ENCODE results near the gene DNAH10.
A peak's percentile ranks its signal among the peaks of the same experiment; 100 is the strongest.

The DNAH10 gene

DNA sequence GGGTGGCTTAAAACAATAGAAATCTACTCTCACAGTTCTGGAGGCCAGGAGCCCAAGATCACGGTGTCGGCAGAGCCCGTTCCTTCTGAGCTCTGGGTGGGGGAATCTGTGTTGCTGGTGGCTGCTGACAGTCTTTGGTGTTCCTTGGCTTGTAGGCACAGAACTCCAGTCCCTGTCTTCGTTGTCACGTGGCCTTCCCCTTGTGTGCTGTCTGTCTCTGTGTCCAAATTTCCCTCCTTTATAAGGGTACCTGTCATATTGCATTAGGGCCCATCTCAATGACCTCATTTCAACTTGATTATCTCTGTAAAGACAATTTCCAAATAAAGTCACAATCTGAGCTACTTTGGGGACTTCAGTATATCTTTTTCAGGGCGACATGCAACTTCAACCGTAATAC is 128.9 kb downstream of the DNAH10 start:
- TF ChIP-seq, protein P1, sequence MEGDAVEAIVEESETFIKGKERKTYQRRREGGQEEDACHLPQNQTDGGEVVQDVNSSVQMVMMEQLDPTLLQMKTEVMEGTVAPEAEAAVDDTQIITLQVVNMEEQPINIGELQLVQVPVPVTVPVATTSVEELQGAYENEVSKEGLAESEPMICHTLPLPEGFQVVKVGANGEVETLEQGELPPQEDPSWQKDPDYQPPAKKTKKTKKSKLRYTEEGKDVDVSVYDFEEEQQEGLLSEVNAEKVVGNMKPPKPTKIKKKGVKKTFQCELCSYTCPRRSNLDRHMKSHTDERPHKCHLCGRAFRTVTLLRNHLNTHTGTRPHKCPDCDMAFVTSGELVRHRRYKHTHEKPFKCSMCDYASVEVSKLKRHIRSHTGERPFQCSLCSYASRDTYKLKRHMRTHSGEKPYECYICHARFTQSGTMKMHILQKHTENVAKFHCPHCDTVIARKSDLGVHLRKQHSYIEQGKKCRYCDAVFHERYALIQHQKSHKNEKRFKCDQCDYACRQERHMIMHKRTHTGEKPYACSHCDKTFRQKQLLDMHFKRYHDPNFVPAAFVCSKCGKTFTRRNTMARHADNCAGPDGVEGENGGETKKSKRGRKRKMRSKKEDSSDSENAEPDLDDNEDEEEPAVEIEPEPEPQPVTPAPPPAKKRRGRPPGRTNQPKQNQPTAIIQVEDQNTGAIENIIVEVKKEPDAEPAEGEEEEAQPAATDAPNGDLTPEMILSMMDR (conservative IDR thresholded peaks at IDR 0.05; ENCODE audit: low read length): no peak
- no peak for TF ChIP-seq EZH2phosphoT487 (IDR thresholded peaks at IDR 0.05; ENCODE audit: borderline replicate concordance)

DNA sequence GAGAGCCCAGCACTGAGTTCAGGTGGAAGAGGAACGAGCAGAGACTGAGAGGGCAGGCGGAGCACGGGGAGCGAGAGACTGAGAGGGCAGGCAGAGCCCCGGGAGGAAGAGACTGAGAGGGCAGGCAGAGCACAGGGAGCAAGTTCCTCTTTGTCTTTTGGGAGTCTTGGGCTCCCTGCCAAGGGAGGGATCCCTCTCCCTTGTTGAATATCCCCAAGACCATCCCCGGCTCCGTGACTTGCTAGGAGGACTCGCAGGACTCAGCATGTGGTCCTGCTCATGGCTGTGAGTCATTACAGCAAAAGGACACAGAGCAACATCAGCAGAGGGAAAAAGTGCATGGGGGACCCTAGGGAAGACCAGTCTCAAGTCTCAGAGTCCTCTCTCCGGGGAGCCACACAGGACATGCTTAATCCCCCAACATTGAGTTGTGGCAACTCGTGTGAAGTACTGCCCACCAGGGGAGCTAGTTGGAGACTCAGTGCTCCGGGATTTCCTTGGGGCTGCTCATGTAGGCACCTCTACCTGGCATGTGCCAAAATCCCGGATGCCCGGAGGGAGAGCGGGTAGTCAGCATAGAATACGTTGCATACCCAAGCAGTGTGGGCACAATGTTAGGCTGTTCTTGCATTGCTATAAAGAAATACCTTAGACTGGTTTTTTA is 129.5 kb downstream of the DNAH10 start:
- Histone ChIP-seq H3K79me2 (ENCODE audit: insufficient read depth, low read length) (no peaks in the 10 kb centered on the region), H3K9ac (ENCODE audit: low read depth, low read length, poor library complexity, severe bottlenecking) (no peak overlapping the region), H3K4me3 (ENCODE audit: low read length, poor library complexity, severe bottlenecking) (no peak overlapping the region), H3K4me1 (ENCODE audit: insufficient read depth, low read length, poor library complexity, severe bottlenecking) (peaks cover 3% of the 10 kb centered on the region), H3K36me3 (ENCODE audit: insufficient read depth, low read length) (no peaks in the 10 kb centered on the region), H3F3A (ENCODE audit: low read depth) (no peaks in the 10 kb centered on the region), H4K20me1 (ENCODE audit: insufficient read depth, low read length, poor library complexity, severe bottlenecking) (no peaks in the 10 kb centered on the region), H2AFZ (ENCODE audit: low read length) (no peak overlapping the region), H3K27me3 (ENCODE audit: insufficient read depth, low read length, poor library complexity, severe bottlenecking) (no peaks in the 10 kb centered on the region), H3K9me3 (ENCODE audit: insufficient read depth, low read depth, low read length) (no peaks in the 10 kb centered on the region), H3K4me2 (ENCODE audit: low read depth, low read length, poor library complexity, severe bottlenecking) (no peak overlapping the region), H3K9me2 (replicated peaks; ENCODE audit: low read depth, low read length) (no peaks in the 10 kb centered on the region)
- no peak for TF ChIP-seq EZH2phosphoT487 (IDR thresholded peaks at IDR 0.05; ENCODE audit: borderline replicate concordance)
- TF ChIP-seq, protein P1 (conservative IDR thresholded peaks at IDR 0.05; ENCODE audit: low read length): no peak

More for the DNA sequence above, 128.9 kb downstream of the DNAH10 start:
- no peaks in the 10 kb centered on the region for H3F3A ChIP-seq (ENCODE audit: low read depth)
- H3K9me2 ChIP-seq (replicated peaks; ENCODE audit: low read depth, low read length): no peaks in the 10 kb centered on the region
- no peak overlapping the region for H3K4me2 ChIP-seq (ENCODE audit: low read depth, low read length, poor library complexity, severe bottlenecking)
- peak overlapping the region; percentile 81; the same call in 1 of the 2 replicates for H2AFZ ChIP-seq (ENCODE audit: low read length)
- H3K36me3 ChIP-seq (ENCODE audit: insufficient read depth, low read length): no peaks in the 10 kb centered on the region
- peaks cover 3% of the 10 kb centered on the region for H3K4me1 ChIP-seq (ENCODE audit: insufficient read depth, low read length, poor library complexity, severe bottlenecking)
- no peaks in the 10 kb centered on the region for H3K9me3 ChIP-seq (ENCODE audit: insufficient read depth, low read depth, low read length)
- H3K79me2 ChIP-seq (ENCODE audit: insufficient read depth, low read length): no peaks in the 10 kb centered on the region
- H4K20me1 ChIP-seq (ENCODE audit: insufficient read depth, low read length, poor library complexity, severe bottlenecking): no peaks in the 10 kb centered on the region
- no peak overlapping the region for H3K9ac ChIP-seq (ENCODE audit: low read depth, low read length, poor library complexity, severe bottlenecking)
- H3K27me3 ChIP-seq (ENCODE audit: insufficient read depth, low read length, poor library complexity, severe bottlenecking): no peaks in the 10 kb centered on the region
- no peak overlapping the region for H3K4me3 ChIP-seq (ENCODE audit: low read length, poor library complexity, severe bottlenecking)

DNA sequence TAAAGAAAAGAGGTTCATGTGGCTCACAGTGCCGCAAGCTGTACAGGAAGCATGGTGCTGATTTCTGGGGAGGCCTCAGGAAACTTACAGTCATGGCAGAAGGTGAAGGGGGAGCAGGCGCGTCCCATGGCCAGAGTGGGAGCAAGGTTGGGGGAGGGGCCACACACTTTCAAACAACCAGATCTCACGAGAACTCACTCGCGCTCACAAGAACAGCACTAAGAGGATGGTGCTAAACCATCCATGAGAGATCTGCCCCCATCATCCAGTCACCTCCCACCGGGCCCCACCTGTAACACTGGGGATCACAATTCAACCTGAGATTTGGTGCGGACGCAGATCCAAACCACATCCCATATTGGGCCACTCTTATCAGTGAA is 130.1 kb downstream of the DNAH10 start:
- no peaks in the 10 kb centered on the region for H3K36me3 ChIP-seq (ENCODE audit: insufficient read depth, low read length)
- no peaks in the 10 kb centered on the region for H3K9me2 ChIP-seq (replicated peaks; ENCODE audit: low read depth, low read length)
- H3K4me1 ChIP-seq (ENCODE audit: insufficient read depth, low read length, poor library complexity, severe bottlenecking): peaks cover 3% of the 10 kb centered on the region
- H4K20me1 ChIP-seq (ENCODE audit: insufficient read depth, low read length, poor library complexity, severe bottlenecking): no peaks in the 10 kb centered on the region
- H3K9ac ChIP-seq (ENCODE audit: low read depth, low read length, poor library complexity, severe bottlenecking): no peak overlapping the region
- H3K27me3 ChIP-seq (ENCODE audit: insufficient read depth, low read length, poor library complexity, severe bottlenecking): no peaks in the 10 kb centered on the region
- no peaks in the 10 kb centered on the region for H3K79me2 ChIP-seq (ENCODE audit: insufficient read depth, low read length)
- no peak overlapping the region for H3K4me3 ChIP-seq (ENCODE audit: low read length, poor library complexity, severe bottlenecking)
- no peak overlapping the region for H3K4me2 ChIP-seq (ENCODE audit: low read depth, low read length, poor library complexity, severe bottlenecking)
- no peak overlapping the region for H2AFZ ChIP-seq (ENCODE audit: low read length)
- no peaks in the 10 kb centered on the region for H3F3A ChIP-seq (ENCODE audit: low read depth)
- H3K9me3 ChIP-seq (ENCODE audit: insufficient read depth, low read depth, low read length): no peaks in the 10 kb centered on the region
- TF ChIP-seq EZH2phosphoT487 (IDR thresholded peaks at IDR 0.05; ENCODE audit: borderline replicate concordance): no peak
- TF ChIP-seq, protein P1 (conservative IDR thresholded peaks at IDR 0.05; ENCODE audit: low read length): no peak

Data from Loucy (cell line).